ENCODE measurements around the gene TSACC. TPM values are rescaled to one million over a fixed set of nuclear protein-coding genes. Genes with fewer than 3 reads are reported as not detected.

Gene TSACC
- total and polyA plus RNA-seq, 2 of the 8 experiments (the other 6 are each of a cell fraction or from before 2014, with no cell fraction given) = 1.0 to 5.0 TPM

DNA sequence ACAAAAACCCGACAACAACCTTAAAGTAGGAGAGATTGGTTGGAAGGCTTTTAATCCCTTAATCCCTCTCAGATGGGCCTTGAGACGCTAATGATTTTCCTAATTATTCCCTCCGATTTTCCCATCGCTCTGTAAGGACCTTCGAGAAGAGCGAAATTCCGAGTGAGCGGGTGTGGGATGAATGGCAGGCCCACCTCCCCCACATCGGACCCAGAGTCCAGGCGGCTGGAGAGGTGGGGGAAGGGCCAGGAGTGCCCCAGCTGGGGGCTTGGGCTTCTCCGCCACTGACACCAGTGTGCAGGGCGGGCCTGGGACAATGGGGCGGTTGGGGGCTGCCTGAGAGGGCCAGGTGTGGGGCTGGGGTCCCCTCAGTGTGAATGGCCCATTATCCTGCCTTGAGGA is 54.1 kb downstream of the TSACC start (continued):
- TF ChIP-seq PHF8 (conservative IDR thresholded peaks at IDR 0.05; ENCODE audit: low read depth, low read length) (no peak), HDAC6 (IDR thresholded peaks at IDR 0.05; ENCODE audit: low read depth, low read length) (no peak)

All from H1 (cell line).